ENCODE data around the gene PLEKHM1.
"Not testable (repeated sequence)": the region's sequence is repeated elsewhere in the genome, so short reads cannot be mapped to it uniquely, and the experiment has no call there.

PLEKHM1 gene

GRCh38 chr17:45460422-45460821 lies 30.1 kb downstream of the PLEKHM1 start:
- DNase-seq: not testable (repeated sequence)

GRCh38 chr17:45454341-45454740 lies 36.2 kb downstream of the PLEKHM1 start:
- not testable (repeated sequence) for DNase-seq

GRCh38 chr17:45453731-45454130 lies 36.8 kb downstream of the PLEKHM1 start:
- DNase-seq: not testable (repeated sequence)

GRCh38 chr17:45453225-45453534 lies 37.3 kb downstream of the PLEKHM1 start:
- DNase-seq: not testable (repeated sequence)

- DNase-seq: not testable (repeated sequence)
Measured at GRCh38 chr17:45452329-45453224, 37.9 kb downstream of the PLEKHM1 start.

- not testable (repeated sequence) for DNase-seq
Measured at GRCh38 chr17:45451660-45452059, 38.9 kb downstream of the PLEKHM1 start.

- DNase-seq: no peak
Measured at GRCh38 chr17:45451131-45451530, 39.4 kb downstream of the PLEKHM1 start.

- not testable (repeated sequence) for DNase-seq
Measured at GRCh38 chr17:45449708-45450329, 40.7 kb downstream of the PLEKHM1 start.

GRCh38 chr17:45449260-45449659 lies 41.3 kb downstream of the PLEKHM1 start:
- DNase-seq: not testable (repeated sequence)

- not testable (repeated sequence) for DNase-seq
Measured at GRCh38 chr17:45448483-45448882, 42.0 kb downstream of the PLEKHM1 start.

- not testable (repeated sequence) for DNase-seq
Measured at GRCh38 chr17:45448066-45448465, 42.5 kb downstream of the PLEKHM1 start.

GRCh38 chr17:45447650-45448049 lies 42.9 kb downstream of the PLEKHM1 start:
- DNase-seq: not testable (repeated sequence)

- DNase-seq: not testable (repeated sequence)
Measured at GRCh38 chr17:45446872-45447625, 43.5 kb downstream of the PLEKHM1 start.

- not testable (repeated sequence) for DNase-seq
Measured at GRCh38 chr17:45445901-45446743, 44.4 kb downstream of the PLEKHM1 start.

GRCh38 chr17:45444856-45445820 lies 45.4 kb downstream of the PLEKHM1 start:
- DNase-seq: not testable (repeated sequence)

- not testable (repeated sequence) for DNase-seq
Measured at GRCh38 chr17:45444301-45444700, 46.2 kb downstream of the PLEKHM1 start.

- DNase-seq: not testable (repeated sequence)
Measured at GRCh38 chr17:45443371-45444260, 46.9 kb downstream of the PLEKHM1 start.

- no peak for DNase-seq
Measured at GRCh38 chr17:45441526-45442310, 48.8 kb downstream of the PLEKHM1 start.

- not testable (repeated sequence) for DNase-seq
Measured at GRCh38 chr17:45440839-45441515, 49.5 kb downstream of the PLEKHM1 start.

Data from DMS53 (cell line).